NCI-H146 (cell line): Measurements from ENCODE around the gene MVB12B.
A peak's percentile ranks its signal among the peaks of the same experiment; 100 is the strongest.
"Not testable (repeated sequence)": the region's sequence is repeated elsewhere in the genome, so short reads cannot be mapped to it uniquely, and the experiment has no call there.

Experiments used
- DNase-seq: peaks from one replicate; lab custom pipeline; 2025; lab: John Stamatoyannopoulos, UW

Gene MVB12B

DNA sequence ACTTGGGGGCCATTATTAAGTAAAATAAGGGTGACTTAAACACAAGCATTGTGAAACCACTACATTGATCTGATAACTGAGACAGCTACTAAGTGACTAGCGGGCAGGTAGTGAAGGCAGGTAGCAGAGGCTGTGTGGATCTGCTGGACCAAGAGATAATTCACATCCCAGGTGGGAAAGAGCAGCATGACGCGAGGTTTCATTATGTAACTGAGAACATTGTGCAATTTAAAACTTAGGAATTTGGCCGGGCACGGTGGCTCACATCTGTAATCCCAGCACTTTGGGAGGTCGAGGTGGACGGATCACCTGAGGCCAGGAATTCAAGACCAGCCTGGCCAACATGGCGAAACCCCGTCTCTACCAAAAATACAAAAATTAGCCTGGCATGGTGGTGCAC, 213.8 kb downstream of the MVB12B start:
- not testable (repeated sequence) for DNase-seq

DNA sequence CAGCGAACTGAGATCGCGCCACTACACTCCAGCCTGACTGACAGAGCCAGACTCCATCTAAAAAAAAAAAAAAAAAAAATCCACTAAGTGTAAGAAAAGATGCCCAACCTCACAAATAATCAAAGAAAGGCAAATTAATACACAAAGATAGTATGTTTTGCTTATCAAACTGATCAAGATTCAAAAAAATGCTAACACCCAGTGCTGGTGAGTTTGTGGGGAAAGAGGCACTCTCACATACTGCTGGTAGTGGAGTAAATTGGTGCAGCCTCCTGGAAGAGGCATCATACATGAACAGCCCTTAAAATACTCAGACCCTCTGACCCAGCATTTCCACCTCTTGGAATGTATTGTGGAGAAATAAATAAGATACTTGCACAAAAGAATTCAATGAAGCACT, 216.9 kb downstream of the MVB12B start:
- no peak for DNase-seq

DNA sequence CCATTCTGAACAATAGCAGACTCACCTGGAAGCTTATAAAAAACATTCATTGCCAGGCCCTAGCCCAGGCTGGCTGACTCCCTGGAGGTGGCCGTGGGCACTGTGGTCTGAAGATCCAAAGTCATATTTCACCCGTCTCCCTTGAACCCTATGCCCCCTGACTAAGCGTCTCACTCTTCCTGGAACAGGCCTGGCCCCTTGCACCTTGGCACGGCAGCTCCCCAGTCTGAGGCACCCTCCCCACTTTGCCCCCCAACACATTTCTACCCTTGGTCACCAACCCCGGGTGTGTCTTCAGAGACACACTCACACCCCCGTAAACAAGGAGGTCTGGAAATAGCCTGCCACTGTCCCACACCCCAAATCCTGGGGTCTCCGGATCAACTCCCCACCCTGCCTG, 218.5 kb downstream of the MVB12B start:
- DNase-seq = no peak

DNA sequence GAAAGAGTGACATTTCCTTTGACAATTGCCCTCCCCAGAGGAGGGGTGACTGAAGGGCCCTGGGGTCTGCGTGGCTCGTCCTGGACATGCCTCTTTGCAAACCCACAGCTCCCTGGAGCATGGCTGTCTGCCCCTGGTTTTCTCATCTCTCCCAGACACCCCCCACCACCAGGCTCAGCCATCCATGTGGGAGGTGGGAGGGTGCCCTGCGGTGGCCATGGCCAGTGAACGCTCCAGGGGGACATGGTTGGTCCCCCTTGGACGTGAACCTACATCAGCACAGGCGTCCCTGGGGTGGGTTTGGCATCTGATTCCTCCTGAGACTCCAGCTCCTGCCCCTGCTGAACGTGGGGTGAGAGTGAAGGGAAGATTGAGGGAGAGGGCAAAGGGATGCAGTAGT, 219.4 kb downstream of the MVB12B start:
- DNase-seq = no peak

DNA sequence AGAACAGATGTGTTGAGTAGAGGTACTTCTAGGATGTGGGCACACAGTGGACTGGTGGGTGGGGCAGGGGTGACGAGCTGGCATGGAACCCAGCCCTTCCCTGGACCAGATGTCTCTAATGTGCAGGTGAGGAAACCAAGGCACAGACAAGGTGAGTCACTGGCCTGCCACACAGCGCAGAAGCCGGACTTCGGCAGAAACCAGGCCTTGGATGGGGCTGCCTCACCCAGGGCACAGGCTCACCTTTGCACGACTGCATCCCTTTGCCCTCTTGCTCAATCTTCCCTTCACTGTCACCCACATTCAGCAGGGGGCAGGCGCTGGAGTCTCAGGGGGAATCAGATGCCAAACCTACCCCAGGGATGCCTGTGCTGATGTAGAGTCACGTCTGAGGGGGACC, 221.7 kb downstream of the MVB12B start:
- DNase-seq = no peak

DNA sequence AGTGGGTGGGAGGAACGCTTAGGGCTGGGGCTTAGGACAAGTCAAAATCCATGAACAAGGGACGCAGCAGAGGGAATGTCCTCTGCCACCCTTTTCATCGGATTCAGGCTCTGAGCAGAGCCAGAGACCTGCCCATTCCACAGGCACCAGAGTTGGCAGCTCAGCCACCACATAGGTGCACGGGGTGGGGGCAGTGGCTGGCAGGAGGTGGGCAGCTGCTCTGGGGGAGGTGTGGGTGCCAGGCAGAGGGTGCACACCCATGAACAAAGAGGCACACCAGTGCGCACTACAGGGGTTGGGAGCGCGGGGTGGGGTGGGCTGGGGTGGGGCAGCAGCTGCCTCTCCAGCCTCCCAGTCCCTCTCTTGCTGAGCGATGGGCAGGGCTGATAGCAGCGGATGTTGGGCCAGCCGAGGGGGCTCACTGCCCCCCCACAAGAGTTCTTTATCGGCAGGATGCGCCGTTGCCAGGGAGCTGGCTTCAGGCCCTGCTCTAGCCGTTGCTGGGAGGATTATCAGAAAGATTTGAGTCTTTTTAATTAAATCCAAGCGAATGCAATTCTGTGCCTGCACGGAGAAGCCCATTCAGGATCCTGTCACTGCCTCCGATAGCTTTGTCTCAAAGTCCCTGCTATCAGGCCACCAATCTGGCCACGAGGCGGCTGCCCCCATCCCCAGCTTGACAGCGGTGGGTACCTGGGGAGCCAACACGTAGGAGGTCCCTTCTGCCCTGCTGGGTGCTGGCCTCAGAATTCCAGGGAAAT, 222.8 kb downstream of the MVB12B start:
- DNase-seq = peak; percentile 6

DNA sequence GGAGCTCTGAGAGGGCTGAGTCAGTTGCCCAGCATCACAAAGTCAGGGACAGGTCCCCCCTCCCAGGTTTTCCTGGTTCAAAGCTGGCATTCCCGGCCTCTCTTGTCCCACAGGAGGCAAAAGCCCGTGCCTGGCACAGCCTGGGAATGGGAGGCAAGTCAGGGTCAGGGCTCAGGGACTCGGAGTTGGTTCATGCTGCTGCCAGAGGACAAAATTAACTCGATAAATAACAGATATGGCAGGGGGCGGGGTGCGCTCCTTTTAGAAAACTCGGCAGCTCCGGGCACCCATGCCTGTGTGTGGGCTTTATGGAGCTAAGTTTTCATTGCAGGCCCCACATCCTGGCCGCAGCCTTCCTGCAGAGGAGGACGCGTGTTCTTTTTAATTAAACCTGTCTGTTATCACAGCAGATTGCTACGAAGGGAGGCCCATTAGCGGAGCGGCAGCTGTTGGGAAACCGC, 224.3 kb downstream of the MVB12B start:
- peak; percentile 4 for DNase-seq

DNA sequence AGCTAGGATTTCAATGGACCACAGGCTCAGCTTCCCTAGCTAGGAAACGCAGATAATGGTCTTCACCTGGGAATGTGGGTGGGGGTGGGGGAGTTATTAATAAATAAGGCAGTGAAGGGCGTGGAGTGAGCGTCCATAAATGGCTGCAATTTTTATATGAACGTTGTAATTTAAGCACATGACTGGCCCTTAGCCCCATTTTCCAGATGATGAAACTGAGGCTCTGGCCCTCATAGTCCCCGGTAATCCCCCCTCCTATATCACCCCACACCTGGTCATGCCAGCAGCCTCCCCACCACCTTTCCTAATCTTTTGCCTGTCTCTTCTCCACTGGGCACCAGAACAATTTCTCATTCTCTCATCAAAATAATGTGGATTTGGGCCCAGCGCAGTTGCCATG, 225.2 kb downstream of the MVB12B start:
- no peak for DNase-seq

DNA sequence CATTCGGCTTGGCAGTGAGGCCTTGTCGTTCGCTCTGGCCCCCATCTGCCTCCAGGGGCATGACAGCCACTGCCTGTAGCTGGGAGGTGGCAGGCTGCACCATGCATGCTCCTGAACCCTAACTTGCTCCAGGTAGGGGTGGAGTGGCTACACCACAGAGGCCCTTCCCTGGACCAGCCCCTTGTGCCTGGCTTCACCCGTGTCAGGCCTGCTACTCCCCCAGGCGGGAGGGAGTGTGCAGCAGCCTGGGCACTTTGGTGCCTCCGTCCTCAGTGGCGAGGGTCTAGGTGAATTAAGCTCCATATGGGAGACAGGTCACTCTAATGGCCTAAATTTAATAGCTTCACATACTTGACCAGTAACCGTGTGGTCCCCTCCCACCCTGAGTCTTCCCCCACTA, 227.7 kb downstream of the MVB12B start:
- no peak for DNase-seq

DNA sequence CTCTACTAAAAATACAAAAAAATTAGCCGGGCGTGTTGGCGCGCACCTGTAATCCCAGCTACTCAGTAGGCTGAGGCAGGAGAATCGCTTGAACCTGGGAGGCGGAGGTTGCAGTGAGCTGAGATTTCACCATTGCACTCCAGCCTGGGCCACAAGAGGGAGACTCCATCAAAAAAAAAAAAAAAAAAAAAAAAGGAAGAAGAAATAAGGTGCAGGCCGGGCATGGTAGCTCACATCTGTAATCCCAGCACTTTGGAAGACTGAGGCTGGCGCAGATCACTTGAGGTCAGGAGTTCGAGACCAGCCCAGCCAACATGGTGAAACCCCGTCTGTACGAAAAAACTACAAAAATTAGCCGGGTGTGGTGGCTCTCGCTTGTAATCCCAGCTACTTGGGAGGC, 228.8 kb downstream of the MVB12B start:
- not testable (repeated sequence) for DNase-seq
